DND-41 (cell line): Measurements from ENCODE around the gene PCNT.

ENCODE experiments used
- ATAC-seq: fragments of 200-7000 bp; cut with Tn5 transposase; 3 replicates; pipeline ENCODE4 v1.9.1; 2021; ENCODE audit warnings: low read depth; ENCODE audit not compliant: insufficient read depth
- DNase-seq: peaks from one replicate; pipeline ENCODE4 v3.0.0-alpha.2; 2020
- H2AFZ ChIP-seq: 2 replicates; pipeline ENCODE4 v1.6.0; 2012; ENCODE audit warnings: low read depth, low read length
- H3K27ac ChIP-seq: 2 replicates; pipeline ENCODE4 v1.5.1; 2012; ENCODE audit warnings: low read length, inconsistent platforms
- H3K27me3 ChIP-seq: fragments of 200-600 bp; sonication (generic); 2 replicates; pipeline ENCODE4 v1.6.0; 2012; ENCODE audit warnings: low read length, mild to moderate bottlenecking, inconsistent platforms; ENCODE audit not compliant: insufficient read depth, poor library complexity
- H3K36me3 ChIP-seq: 2 replicates; pipeline ENCODE4 v1.5.1; 2012; ENCODE audit warnings: low read length, inconsistent platforms; ENCODE audit not compliant: insufficient read depth
- H3K4me1 ChIP-seq: 2 replicates; pipeline ENCODE4 v1.5.1; 2012; ENCODE audit warnings: mild to moderate bottlenecking, low read length; ENCODE audit not compliant: insufficient read depth
- H3K4me2 ChIP-seq: 2 replicates; pipeline ENCODE4 v1.6.0; 2012; ENCODE audit warnings: mild to moderate bottlenecking, moderate library complexity, low read length, inconsistent platforms; ENCODE audit not compliant: insufficient read depth
- H3K4me3 ChIP-seq, 2 experiments: fragments of 200-600 bp in 1 of 2; shearing (Covaris generic) in 1 of 2; 2 replicates each; pipeline ENCODE4 v1.5.1; 2012 to 2016; ENCODE audit warnings: inconsistent platforms in 2 of 2, low read length in 2 of 2, mild to moderate bottlenecking in 2 of 2, low read depth in 1 of 2, moderate library complexity in 1 of 2
- H3K79me2 ChIP-seq: 2 replicates; pipeline ENCODE4 v1.6.0; 2012; ENCODE audit warnings: low read length, inconsistent platforms; ENCODE audit not compliant: insufficient read depth
- H3K9ac ChIP-seq: 2 replicates; pipeline ENCODE4 v1.6.0; 2012; ENCODE audit warnings: low read depth, mild to moderate bottlenecking, inconsistent platforms, low read length, moderate library complexity
- H3K9me3 ChIP-seq: 2 replicates; pipeline ENCODE4 v1.5.1; 2012; ENCODE audit warnings: low read length, moderate library complexity, mild to moderate bottlenecking, inconsistent platforms; ENCODE audit not compliant: insufficient read depth, severe bottlenecking
- H4K20me1 ChIP-seq: 2 replicates; pipeline ENCODE4 v1.6.0; 2012; ENCODE audit warnings: low read length; ENCODE audit not compliant: insufficient read depth
- EZH2 ChIP-seq: IDR thresholded peaks from 3 replicates; pipeline ENCODE4 v1.6.1; 2012; ENCODE audit warnings: borderline replicate concordance, low read depth, mild to moderate bottlenecking, moderate library complexity, low read length, inconsistent platforms; ENCODE audit not compliant: severe bottlenecking
- TF ChIP-seq, protein P1 (sequence below): IDR thresholded peaks from 2 replicates; pipeline ENCODE4 v1.5.1; 2012; ENCODE audit warnings: borderline replicate concordance, low read length, moderate library complexity, mild to moderate bottlenecking; ENCODE audit not compliant: poor library complexity, severe bottlenecking; ENCODE audit errors: extremely low read depth

Gene PCNT

DNA sequence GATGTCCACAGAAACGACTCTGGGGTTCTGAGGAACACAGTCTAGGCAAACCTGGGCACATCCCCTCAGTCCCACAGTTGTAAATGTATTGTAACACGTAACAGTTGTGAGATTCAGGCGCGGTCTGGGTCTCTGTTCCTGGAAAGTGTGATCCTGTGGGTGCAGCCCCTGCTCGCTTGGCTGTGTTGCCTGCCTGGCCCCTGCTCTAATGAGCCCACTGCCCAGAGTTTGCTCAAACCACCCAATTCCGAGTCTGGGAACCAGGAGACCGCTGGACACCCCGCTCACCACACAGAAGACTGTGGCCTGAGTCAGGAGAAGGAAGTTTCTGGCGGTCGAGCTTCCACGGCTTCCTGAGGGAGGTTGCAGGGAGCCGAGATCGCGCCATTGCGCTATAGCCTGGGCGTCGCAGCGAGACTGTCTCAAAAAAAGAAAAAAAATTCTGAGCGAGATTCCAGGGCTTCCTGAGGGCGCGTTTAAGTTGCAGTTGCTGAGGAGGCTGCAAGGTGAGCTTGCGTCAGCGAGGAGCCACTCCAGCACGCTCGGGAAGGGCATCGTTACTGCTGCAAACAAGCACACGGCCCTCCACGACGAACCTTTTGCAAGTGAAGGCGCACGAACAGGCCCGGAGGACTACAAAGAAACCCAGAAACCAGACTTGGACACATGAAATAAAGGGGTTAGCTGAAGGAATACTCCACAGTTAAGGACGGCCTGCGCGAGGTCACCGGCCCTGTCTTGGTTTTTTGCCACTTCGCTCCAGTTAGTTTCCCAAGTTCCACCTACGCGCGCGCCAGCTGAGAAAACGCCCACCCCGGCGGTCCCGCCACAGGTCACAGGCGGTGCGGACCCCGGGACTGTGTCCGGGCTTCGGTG lies 1.4 kb upstream of the PCNT start:
- TF ChIP-seq, protein P1, sequence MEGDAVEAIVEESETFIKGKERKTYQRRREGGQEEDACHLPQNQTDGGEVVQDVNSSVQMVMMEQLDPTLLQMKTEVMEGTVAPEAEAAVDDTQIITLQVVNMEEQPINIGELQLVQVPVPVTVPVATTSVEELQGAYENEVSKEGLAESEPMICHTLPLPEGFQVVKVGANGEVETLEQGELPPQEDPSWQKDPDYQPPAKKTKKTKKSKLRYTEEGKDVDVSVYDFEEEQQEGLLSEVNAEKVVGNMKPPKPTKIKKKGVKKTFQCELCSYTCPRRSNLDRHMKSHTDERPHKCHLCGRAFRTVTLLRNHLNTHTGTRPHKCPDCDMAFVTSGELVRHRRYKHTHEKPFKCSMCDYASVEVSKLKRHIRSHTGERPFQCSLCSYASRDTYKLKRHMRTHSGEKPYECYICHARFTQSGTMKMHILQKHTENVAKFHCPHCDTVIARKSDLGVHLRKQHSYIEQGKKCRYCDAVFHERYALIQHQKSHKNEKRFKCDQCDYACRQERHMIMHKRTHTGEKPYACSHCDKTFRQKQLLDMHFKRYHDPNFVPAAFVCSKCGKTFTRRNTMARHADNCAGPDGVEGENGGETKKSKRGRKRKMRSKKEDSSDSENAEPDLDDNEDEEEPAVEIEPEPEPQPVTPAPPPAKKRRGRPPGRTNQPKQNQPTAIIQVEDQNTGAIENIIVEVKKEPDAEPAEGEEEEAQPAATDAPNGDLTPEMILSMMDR: no peak
- TF ChIP-seq EZH2: no peak

DNA sequence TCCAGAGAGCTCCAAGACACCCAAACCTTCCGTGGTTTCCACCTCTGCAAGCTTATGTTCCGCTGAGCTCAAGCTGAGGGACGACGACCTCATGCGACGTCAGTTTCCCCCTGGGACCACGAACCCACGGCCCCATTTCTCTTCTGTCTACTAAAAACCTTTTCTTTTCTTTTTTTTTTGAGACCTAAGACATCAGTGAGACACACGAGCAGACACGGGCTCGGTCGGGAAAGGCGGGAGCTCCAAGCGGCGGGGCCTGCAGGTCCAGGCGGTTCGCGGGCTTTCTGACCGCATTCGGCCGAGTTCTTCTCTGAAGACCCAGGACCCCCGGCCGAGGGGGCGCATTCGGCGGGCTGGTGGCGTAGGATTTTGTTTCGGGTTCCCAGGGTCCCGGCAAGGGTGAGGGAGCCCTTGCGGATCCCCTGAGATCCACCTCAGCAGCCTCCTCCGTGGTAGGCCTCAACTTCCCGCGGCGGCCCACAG lies 688 bp upstream of the PCNT start:
- ATAC-seq (no peak; the same call in 2 of the 3 replicates), DNase-seq (peak; percentile 25)
- Histone ChIP-seq H2AFZ (peak overlapping the region; percentile 63), H3K9ac (peak overlapping the region; percentile 100), H3K4me1 (peaks cover 58% of the 10 kb centered on the region), H3K27me3 (no peaks in the 10 kb centered on the region), H3K9me3 (no peaks in the 10 kb centered on the region), H3K27ac (peak overlapping the region; percentile 99), H3K4me2 (peak overlapping the region; percentile 97), H3K36me3 (peaks cover 63% of the 10 kb centered on the region), H4K20me1 (peaks cover 67% of the 10 kb centered on the region), H3K79me2 (peaks cover 90% of the 10 kb centered on the region), H3K4me3 (peak overlapping the region; percentile 37 to 66)
- no peak for TF ChIP-seq EZH2
- TF ChIP-seq, protein P1: no peak

More for the DNA sequence above, 1.4 kb upstream of the PCNT start:
- Histone ChIP-seq H3K4me2 (peak overlapping the region; percentile 97), H3K79me2 (peaks cover 90% of the 10 kb centered on the region), H3K9me3 (no peaks in the 10 kb centered on the region), H3K27ac (peak overlapping the region; percentile 99), H3K36me3 (peaks cover 63% of the 10 kb centered on the region), H3K4me3 (peak overlapping the region; percentile 37 to 66), H2AFZ (no peak overlapping the region), H3K9ac (peak overlapping the region; percentile 100), H4K20me1 (peaks cover 68% of the 10 kb centered on the region), H3K27me3 (no peaks in the 10 kb centered on the region), H3K4me1 (peaks cover 54% of the 10 kb centered on the region)
- peak; percentile 38 for DNase-seq
- ATAC-seq: no peak

DNA sequence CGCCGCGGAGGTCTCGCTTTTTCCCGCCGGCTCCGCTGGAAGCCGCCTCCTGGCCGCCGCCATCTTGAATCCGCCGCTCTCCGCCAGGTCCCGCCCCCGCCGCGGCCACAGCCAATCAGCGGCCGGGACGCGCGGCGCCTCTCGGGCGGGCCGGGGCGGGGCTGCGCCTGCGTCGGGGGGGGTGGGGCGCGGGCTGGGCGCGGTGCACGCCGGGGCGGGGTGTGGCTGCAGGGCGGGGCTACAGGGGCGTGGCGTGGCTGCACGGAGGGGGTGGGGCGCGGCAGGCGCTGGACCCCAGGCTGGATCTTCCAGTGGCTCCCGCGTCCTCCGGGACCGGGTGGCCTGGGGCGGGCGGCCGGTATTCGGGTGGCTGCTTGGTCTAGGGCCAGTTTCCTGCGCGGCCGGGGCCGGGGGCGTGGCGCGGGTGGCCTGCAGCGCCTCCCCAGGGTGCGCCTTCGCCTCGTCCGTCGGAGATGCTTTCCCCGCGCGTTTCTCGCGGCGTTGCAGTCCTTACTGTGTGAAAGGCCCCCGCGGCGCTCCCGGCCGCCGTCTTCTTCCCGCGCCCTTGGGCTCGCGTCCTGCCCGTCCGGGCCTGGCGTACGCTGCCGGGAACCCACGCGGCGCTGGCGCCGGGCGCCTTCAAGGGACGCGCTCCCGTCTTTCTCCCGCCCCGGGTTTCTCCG lies 575 bp downstream of the PCNT start:
- TF ChIP-seq, protein P1: peak; percentile 38
- TF ChIP-seq EZH2: no peak

More for the DNA sequence above, 575 bp downstream of the PCNT start:
- H3K79me2 ChIP-seq: peaks cover 90% of the 10 kb centered on the region
- peak overlapping the region; percentile 85 for H2AFZ ChIP-seq
- peak overlapping the region; percentile 100 for H3K9ac ChIP-seq
- no peaks in the 10 kb centered on the region for H3K27me3 ChIP-seq
- ATAC-seq: peak; percentile 58
- H3K9me3 ChIP-seq: no peaks in the 10 kb centered on the region
- H3K4me1 ChIP-seq: peaks cover 49% of the 10 kb centered on the region
- H3K4me2 ChIP-seq: peak overlapping the region; percentile 82
- H3K36me3 ChIP-seq: peaks cover 63% of the 10 kb centered on the region
- H3K4me3 ChIP-seq: peak overlapping the region; percentile 66 to 71
- DNase-seq: peak; percentile 87
- H3K27ac ChIP-seq: peak overlapping the region; percentile 98
- H4K20me1 ChIP-seq: peaks cover 62% of the 10 kb centered on the region
